ENCODE results near the gene KY.

DNA sequence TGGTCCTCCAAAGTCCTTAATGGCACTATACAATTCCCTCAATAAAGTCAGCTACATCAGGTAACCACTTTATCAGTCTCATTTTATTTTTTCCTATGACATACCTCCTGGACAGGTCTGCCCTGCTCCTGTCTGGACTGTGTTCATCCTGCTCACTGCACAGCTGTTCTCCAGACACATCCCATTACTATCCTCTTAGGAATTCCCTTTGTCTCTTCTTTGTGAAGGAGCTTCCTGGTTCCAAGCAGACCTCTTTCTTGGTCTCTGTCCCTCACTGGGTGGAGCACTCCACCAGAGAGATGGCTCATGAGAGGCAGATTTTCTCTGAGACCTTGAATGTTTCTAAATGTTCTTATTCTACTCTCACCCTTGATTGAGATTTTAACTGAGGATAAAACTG is 60.1 kb downstream of the KY start:
- TF ChIP-seq TAF1 (IDR thresholded peaks at IDR 0.05; ENCODE audit: borderline replicate concordance, insufficient read depth, low read length) (no peak), SIN3A (IDR thresholded peaks at IDR 0.05; ENCODE audit: borderline replicate concordance, insufficient read depth, low read length) (no peak), POLR2AphosphoS5 (IDR thresholded peaks at IDR 0.05; ENCODE audit: low read depth, low read length) (no peak), FOXP2 (optimal IDR thresholded peaks at IDR 0.05; ENCODE audit: borderline replicate concordance, extremely low read depth, extremely low read length, insufficient read depth) (no peak)
- TF ChIP-seq, protein P1, sequence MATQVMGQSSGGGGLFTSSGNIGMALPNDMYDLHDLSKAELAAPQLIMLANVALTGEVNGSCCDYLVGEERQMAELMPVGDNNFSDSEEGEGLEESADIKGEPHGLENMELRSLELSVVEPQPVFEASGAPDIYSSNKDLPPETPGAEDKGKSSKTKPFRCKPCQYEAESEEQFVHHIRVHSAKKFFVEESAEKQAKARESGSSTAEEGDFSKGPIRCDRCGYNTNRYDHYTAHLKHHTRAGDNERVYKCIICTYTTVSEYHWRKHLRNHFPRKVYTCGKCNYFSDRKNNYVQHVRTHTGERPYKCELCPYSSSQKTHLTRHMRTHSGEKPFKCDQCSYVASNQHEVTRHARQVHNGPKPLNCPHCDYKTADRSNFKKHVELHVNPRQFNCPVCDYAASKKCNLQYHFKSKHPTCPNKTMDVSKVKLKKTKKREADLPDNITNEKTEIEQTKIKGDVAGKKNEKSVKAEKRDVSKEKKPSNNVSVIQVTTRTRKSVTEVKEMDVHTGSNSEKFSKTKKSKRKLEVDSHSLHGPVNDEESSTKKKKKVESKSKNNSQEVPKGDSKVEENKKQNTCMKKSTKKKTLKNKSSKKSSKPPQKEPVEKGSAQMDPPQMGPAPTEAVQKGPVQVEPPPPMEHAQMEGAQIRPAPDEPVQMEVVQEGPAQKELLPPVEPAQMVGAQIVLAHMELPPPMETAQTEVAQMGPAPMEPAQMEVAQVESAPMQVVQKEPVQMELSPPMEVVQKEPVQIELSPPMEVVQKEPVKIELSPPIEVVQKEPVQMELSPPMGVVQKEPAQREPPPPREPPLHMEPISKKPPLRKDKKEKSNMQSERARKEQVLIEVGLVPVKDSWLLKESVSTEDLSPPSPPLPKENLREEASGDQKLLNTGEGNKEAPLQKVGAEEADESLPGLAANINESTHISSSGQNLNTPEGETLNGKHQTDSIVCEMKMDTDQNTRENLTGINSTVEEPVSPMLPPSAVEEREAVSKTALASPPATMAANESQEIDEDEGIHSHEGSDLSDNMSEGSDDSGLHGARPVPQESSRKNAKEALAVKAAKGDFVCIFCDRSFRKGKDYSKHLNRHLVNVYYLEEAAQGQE (IDR thresholded peaks at IDR 0.05; ENCODE audit: insufficient read depth in 1 of 2, low read depth in 2 of 2, low read length in 2 of 2): no peak
